Natural killer cell treated with Interleukin-12 subunit alpha and Interleukin-12 subunit beta and Interleukin-15 and Interleukin-18, amount 100 ng/mL, for 72 hours (primary cell): ENCODE data around the gene ZNF787. TPM values are rescaled to one million over a fixed set of nuclear protein-coding genes. Genes with fewer than 3 reads are reported as not detected.

Experiments used
- ATAC-seq, 2 donors: fragments of 150-1000 bp; cut with Tn5 transposase in 1 of 2; sonication (Bioruptor Pico), chemical (Tn5 transposase) in 1 of 2; 2 replicates each; pipeline ENCODE4 v1.10.0; 2021
- DNase-seq: peaks from one replicate; pipeline ENCODE4 v3.0.0; 2022; ENCODE audit warnings: low spot score
- H3K27ac Mint-ChIP-seq, 2 donors: 1 replicate in 1 of 2; 2 replicates in 1 of 2; pipeline ENCODE4 v1.8.0; 2022; ENCODE audit warnings: mixed read lengths in 2 of 2, mild to moderate bottlenecking in 1 of 2, moderate library complexity in 1 of 2
- H3K27me3 Mint-ChIP-seq, 2 donors: 1 replicate in 1 of 2; 2 replicates in 1 of 2; pipeline ENCODE4 v1.8.0; 2022; ENCODE audit warnings: mixed read lengths in 2 of 2
- H3K36me3 Mint-ChIP-seq: one replicate; pipeline ENCODE4 v1.8.0; 2022; ENCODE audit warnings: mixed read lengths
- H3K4me1 Mint-ChIP-seq, 2 donors: 1 replicate in 1 of 2; 2 replicates in 1 of 2; pipeline ENCODE4 v1.8.0; 2022; ENCODE audit warnings: low read depth in 2 of 2, mixed read lengths in 2 of 2, mild to moderate bottlenecking in 1 of 2
- H3K4me3 Mint-ChIP-seq: one replicate; pipeline ENCODE4 v1.8.0; 2022; ENCODE audit warnings: mixed read lengths
- H3K9me3 Mint-ChIP-seq: 2 replicates; pipeline ENCODE4 v1.8.0; 2022; ENCODE audit warnings: mixed read lengths
- total RNA-seq, 2 donors: library from RNA; stranded (reverse); gene quantifications; one replicate each; pipeline ENCODE4 v1.2.3, GENCODE V29; 2022

Gene ZNF787
- total RNA-seq, 2 donors from 2014 or later: 39.2 to 60.6 TPM

DNA sequence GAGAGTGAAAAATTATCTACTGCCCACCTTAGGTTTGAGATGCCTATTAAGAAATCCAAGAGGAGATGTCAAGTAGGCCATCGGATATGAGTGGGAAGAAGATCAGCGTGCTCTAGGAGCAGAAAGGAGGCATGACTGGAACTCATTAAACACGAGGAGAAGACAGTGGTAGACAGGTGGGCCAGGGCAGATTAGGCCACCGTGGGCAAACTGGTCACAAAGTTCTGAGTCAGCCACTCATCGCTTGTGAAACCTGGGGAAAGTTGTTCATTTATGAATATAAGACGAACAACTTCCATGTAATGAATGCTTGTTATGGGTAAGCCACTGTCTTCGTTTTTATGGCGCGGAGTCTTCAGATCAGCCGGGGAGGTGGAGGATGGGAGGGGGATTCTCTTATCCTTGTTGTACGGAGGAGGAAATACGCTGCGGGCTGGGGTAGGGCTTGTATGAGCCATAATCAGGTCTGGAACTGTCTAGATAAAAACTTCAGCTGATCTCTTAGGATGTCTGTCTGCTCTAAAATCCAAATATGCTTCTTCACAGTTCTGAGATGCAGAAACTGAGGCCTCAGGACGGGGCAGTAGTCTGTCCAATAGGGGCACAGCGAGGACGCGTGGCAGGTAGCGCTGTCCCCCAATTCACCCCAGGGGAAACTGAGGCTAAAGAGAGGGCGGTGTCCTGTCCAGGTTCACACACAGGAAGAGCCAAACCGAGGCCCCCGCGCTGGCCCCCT is 18.9 kb upstream of the ZNF787 start:
- peaks cover 28 to 41% of the 10 kb centered on the region in 2 donors for H3K4me1 Mint-ChIP-seq
- no peaks in the 10 kb centered on the region for H3K9me3 Mint-ChIP-seq
- H3K27me3 Mint-ChIP-seq: no peaks in the 10 kb centered on the region
- ATAC-seq (no peak), DNase-seq (no peak)
- H3K27ac Mint-ChIP-seq: peak overlapping the region; percentile 83 to 90
- peak overlapping the region; percentile 93 for H3K4me3 Mint-ChIP-seq
- H3K36me3 Mint-ChIP-seq: no peaks in the 10 kb centered on the region

DNA sequence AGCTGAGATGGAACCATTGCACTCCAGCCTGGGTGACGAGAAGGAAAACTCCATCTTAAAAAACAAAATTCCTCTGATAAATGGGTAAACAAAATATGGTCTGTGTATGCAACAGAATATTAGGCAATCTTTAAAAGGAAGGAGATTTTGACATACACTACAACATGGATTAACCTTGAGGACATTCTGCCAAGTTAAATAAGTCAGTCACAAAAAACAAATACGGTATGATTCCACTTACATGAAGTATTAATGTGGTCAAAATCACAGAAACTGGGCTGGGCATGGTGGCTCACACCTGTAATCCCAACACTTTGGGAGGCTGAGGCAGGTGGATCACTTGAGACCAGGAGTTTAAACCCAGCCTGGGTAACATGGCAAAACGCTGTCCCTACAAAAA is 17.0 kb upstream of the ZNF787 start:
- DNase-seq: no peak
- Mint-ChIP-seq H3K4me1 (peaks cover 20 to 28% of the 10 kb centered on the region in 2 donors), H3K4me3 (peak overlapping the region; percentile 47), H3K36me3 (no peaks in the 10 kb centered on the region), H3K27ac (no peak overlapping the region), H3K27me3 (no peaks in the 10 kb centered on the region), H3K9me3 (no peaks in the 10 kb centered on the region)
- no peak for ATAC-seq

DNA sequence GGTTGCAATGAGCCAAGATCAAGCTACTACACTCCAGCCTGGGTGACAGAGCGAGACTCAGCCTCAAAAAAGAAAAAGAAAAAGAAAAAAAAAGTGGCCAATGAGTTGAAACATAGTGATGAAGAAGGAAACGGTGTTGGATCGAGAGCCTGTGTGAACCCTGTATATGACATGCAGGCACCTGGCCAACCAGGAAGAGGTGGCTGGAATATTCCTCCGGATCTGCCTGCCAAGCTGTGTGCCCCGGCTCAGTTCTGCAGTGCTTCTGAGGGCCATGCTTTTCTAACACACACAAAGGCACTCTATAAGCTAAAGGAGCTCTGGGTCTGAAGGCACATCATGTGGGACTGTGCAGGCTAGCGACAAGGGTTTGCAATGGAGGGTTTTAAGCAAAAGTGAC is 16.3 kb upstream of the ZNF787 start:
- Mint-ChIP-seq H3K27ac (no peak overlapping the region), H3K27me3 (no peaks in the 10 kb centered on the region), H3K36me3 (no peaks in the 10 kb centered on the region), H3K9me3 (no peaks in the 10 kb centered on the region), H3K4me1 (peaks cover 17 to 28% of the 10 kb centered on the region in 2 donors), H3K4me3 (no peak overlapping the region)
- DNase-seq (no peak), ATAC-seq (no peak)

DNA sequence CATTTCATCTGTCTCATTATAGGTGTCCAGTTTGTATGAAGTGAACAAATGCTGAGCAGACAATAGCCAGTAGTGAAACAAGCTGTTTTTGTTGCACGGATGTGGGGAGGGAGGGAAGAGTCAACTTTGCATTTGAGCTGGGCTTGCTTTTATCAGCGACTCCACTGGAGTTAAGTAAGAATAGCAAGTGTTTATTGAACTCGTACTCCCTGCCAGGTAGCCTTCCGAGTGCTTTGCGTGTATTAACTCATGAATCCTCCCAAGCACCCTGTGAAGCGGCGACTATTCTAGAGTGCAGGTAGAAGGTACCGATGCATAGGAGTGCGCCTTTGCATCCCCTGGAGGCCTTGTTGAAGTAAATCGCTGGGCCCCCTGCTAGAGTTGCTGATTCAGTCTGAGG is 15.3 kb upstream of the ZNF787 start:
- Mint-ChIP-seq H3K9me3 (no peaks in the 10 kb centered on the region), H3K4me1 (peaks cover 13 to 22% of the 10 kb centered on the region in 2 donors), H3K4me3 (no peak overlapping the region), H3K27ac (no peak overlapping the region), H3K27me3 (no peaks in the 10 kb centered on the region), H3K36me3 (no peaks in the 10 kb centered on the region)
- no peak for DNase-seq
- ATAC-seq: no peak

DNA sequence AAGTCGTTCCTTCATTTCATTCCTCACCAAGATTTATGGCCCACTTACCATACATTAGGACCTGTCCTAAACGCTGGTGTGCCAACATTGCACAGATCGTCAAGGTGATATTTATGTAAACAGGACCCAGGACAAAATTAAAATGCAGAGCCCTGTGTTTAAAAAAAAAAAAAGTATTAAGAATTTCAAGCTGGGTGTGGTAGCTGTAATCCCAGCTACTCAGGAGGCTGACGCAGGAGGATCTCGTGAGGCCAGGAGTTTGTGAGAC is 13.5 kb upstream of the ZNF787 start:
- no peak for ATAC-seq
- peaks cover under 1 to 7% of the 10 kb centered on the region in 2 donors for H3K4me1 Mint-ChIP-seq
- no peak for DNase-seq

DNA sequence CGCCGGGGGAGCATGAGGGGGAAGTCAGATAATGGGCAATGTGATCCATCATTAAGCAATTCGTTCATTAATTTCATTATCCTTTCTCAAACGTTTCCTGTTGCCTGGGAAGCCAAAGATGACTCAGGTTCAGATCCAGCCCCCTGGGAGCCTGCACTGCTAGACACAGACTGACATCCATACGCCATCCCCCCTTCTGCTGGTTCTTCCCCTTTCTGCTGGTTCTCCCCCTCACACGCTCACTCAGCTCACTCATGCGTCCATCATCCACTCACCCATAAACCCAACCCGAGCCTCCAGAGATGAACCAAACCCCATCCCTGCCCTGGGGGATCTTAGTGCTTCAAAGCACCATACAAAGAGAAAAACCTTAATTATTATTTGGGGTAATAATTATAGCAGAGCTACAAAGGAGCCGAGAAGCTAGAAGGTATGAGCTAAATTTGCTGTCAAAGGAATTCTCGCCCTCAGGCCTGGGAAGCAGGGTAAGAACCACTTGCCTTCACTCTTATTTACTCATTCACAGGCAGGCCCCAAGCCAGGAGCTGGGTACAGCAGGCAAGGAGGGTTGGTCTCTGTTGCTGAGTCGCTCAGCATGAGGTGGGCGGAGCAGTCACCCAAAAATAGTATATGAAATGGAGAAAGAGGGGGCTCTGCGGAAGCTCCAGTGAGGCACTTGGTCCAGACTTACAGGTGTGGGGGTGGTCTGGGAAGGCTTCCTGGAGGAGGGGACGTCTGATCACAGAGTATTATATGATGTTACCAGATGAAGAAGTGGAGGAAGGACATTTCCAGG is 13.0 kb upstream of the ZNF787 start:
- peaks cover 0 to 2% of the 10 kb centered on the region in 2 donors for H3K4me1 Mint-ChIP-seq
- no peaks in the 10 kb centered on the region for H3K9me3 Mint-ChIP-seq
- DNase-seq (no peak), ATAC-seq (no peak)
- no peak overlapping the region for H3K4me3 Mint-ChIP-seq
- no peaks in the 10 kb centered on the region for H3K27me3 Mint-ChIP-seq
- H3K27ac Mint-ChIP-seq: no peak overlapping the region
- H3K36me3 Mint-ChIP-seq: no peaks in the 10 kb centered on the region

More for the DNA sequence above, 13.5 kb upstream of the ZNF787 start:
- Mint-ChIP-seq H3K9me3 (no peaks in the 10 kb centered on the region), H3K4me3 (no peak overlapping the region), H3K27me3 (no peaks in the 10 kb centered on the region), H3K36me3 (no peaks in the 10 kb centered on the region), H3K27ac (no peak overlapping the region)

DNA sequence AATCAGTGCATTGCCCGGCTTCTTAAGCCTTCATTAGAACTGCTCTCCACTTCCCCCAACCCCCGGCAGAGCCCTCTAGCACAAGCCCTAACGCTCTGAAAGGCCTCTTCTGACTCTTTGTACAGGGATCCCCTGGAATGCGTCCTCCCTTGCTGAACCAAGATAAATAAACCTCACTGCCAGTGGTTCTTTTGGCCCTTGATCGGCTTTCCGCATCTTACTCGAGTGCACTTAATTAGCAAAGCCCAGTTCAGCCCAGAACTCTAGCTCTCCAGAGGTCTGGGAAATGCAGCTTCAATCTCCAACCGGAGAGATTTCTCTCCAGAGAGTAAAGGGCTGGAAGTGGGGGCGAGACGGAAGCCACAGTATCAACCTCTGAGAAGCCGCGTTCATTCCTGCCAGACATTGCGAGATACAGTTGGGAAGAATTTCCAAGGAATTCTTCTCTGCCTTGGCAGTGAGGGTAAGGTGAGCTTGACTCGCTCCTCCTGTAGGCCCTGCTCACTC is 11.3 kb upstream of the ZNF787 start:
- H3K4me1 Mint-ChIP-seq: no peaks in the 10 kb centered on the region
- no peaks in the 10 kb centered on the region for H3K36me3 Mint-ChIP-seq
- no peak overlapping the region for H3K27ac Mint-ChIP-seq
- no peak for DNase-seq
- H3K4me3 Mint-ChIP-seq: no peak overlapping the region
- no peaks in the 10 kb centered on the region for H3K9me3 Mint-ChIP-seq
- no peaks in the 10 kb centered on the region for H3K27me3 Mint-ChIP-seq
- ATAC-seq: no peak

DNA sequence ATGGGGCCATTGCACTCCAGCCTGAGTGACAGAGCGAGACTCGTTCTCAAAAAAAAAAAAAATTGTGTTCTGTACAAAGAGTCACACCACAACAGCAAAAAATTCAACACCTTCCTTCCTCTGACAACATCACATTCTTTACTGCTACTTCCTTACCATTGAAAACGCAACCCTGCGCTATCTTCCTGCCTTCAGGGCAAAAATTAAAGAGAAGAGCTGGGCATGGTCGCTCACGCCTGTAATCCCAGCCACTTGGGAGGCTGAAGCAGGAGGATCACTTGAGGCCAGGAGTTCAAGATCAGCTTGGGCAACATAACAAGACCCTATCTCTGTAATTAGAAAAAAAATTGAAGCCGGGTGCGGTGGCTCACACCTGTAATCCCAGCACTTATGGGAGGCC is 10.6 kb upstream of the ZNF787 start:
- Mint-ChIP-seq H3K36me3 (no peaks in the 10 kb centered on the region), H3K27me3 (no peaks in the 10 kb centered on the region), H3K4me3 (no peak overlapping the region), H3K4me1 (no peaks in the 10 kb centered on the region), H3K9me3 (no peaks in the 10 kb centered on the region), H3K27ac (no peak overlapping the region)
- ATAC-seq: no peak
- no peak for DNase-seq

DNA sequence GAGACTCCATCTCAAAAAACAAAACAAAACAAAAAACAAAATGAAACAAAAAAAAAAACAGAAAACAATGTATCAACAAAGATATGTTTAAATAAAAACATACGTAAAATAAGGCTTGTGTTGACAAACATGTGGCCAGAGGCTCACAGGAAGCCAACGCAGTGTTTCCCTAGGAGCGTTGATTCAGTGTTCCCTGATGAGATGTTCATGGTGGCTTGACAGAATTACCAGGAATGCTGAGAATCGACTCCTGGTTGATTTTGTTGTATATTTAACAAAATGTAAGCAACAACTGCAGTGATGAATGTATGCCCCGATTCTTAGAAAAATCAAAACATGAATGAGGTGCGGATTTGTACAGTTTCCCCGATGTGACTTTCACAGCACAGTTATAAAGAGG is 8.9 kb upstream of the ZNF787 start:
- no peak overlapping the region for H3K27ac Mint-ChIP-seq
- H3K4me1 Mint-ChIP-seq: no peaks in the 10 kb centered on the region
- no peaks in the 10 kb centered on the region for H3K9me3 Mint-ChIP-seq
- H3K27me3 Mint-ChIP-seq: no peaks in the 10 kb centered on the region
- no peaks in the 10 kb centered on the region for H3K36me3 Mint-ChIP-seq
- H3K4me3 Mint-ChIP-seq: no peak overlapping the region
- DNase-seq (no peak), ATAC-seq (no peak)

DNA sequence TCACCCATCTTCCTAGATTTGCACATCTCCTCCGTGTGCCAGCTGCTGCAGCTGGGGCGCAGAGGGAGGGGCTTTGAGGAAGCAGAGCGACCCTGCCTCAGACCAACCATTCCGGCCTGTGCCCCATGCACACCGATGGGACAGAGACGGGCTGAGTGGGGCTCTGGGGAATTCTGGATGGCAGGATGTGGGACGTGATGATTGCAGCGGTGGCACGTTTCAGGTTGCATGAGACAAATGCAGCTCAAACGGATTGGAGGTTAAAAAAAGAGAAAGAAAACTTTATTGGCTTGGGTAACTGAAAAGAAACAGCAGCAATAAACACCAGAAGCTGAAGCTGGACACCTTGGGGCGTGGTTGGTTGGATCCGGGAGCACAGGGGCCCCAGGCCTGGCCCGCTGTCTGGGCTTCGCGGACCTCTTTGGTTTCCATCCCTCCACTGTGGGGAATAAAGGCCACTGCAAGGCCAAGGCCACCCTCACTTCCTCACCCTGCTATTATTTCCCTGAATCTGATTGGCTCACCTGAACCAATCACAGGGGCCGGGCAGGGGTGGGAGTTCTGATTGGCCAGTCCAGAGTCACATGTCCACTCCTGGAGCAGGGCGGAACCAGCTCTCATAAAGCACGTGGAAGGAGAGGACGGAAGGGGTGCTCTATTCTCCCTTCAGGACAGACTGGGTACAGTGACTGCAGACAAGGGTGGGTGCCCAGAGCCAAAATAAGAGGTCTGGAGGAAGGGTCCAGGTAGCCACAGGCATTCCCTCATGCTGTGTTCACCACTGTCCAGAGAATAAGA is 6.1 kb upstream of the ZNF787 start:
- Mint-ChIP-seq H3K4me3 (no peak overlapping the region), H3K27me3 (no peaks in the 10 kb centered on the region), H3K9me3 (no peaks in the 10 kb centered on the region), H3K27ac (no peak overlapping the region), H3K36me3 (no peaks in the 10 kb centered on the region), H3K4me1 (no peaks in the 10 kb centered on the region)
- no peak for DNase-seq
- no peak for ATAC-seq

DNA sequence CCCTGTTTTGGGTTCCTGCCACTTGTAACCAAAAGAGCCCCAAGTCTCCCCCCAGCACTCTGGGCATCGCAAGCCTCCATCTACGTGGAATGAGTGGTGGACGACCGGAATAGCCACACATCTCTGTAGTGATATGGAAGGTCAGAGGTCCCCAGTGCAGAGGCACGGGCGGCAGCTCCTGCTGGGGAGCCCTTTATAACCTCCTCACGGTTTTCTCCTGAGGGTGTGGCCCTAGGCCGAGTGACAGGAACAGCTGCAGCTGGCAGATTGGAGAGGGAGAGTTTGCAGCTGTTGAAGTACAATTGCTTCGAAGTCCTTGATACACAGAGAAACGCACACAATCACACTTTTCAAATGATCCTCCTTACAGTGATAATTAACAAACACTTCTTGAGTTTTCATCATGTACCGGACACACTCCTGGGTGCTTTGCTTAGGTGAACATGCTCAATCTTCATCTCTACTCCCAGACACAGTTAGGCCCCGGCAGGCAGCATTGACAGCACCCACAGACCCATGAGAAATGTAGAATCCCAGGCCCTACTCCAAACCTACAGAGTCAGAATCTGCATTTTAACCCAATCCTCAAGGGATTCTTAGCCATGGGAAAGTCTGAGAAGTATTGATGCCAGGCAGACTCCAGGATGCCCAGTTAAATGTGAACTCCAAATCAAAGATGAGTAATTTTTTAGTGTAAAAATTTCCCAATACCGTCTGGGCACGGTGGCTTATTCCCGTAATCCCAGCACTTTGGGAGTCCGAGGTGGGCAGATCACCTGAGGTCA is 4.9 kb upstream of the ZNF787 start:
- Mint-ChIP-seq H3K27ac (no peak overlapping the region), H3K9me3 (no peaks in the 10 kb centered on the region), H3K4me1 (peaks cover 0 to 3% of the 10 kb centered on the region in 2 donors), H3K36me3 (no peaks in the 10 kb centered on the region), H3K27me3 (no peaks in the 10 kb centered on the region), H3K4me3 (no peak overlapping the region)
- no peak for DNase-seq
- no peak for ATAC-seq

DNA sequence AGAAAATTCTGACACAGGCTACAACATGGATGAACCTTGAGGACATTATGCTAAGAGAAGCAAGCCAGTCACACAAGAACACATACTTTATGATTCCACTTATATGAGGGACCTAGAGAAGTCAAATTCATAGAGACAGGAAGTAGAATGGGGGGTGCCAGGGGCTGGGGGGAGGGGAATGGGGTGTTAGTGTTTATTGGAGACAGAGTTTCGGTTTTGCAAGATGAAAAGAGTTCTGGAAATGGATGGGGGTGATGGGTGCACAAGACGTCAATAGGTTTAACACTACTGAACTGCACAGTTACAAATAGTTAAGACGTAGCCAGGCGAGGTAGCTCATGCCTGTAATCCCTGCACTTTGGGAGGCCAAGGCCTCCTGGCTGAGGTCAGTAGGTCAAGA is 3.5 kb upstream of the ZNF787 start:
- Mint-ChIP-seq H3K27ac (no peak overlapping the region), H3K4me1 (peaks cover 7 to 9% of the 10 kb centered on the region in 2 donors), H3K9me3 (no peaks in the 10 kb centered on the region), H3K4me3 (no peak overlapping the region), H3K27me3 (no peaks in the 10 kb centered on the region), H3K36me3 (no peaks in the 10 kb centered on the region)
- no peak for ATAC-seq
- DNase-seq: no peak

DNA sequence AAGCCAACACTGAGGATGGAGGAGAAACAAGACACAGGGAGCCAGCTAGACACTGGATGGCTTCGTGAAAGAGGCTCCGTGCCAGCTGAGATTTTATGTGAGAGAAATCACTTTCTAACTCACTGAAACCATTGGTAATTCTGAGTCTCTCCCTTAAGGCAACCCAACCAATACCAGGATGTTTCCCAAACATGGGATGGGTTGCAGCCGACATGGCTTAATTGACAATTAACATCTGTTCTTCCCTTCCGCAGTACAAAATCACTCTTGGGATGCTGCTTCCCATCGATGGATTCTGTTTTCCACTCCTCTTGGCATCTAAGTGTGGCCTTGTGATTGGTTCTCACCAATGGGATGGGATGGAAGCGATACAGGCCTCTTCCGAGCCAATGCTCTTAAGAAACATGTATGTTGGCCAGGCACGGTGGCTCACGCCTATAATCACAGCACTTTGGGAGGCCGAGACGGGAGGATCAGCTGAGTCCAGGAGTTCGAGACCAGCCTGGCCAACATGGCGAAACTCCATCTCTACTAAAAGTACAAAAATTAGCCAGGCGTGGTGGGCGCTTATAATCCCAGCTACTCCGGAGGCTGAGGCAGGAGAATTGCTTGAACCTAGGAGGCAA is 2.3 kb upstream of the ZNF787 start:
- Mint-ChIP-seq H3K27ac (no peak overlapping the region), H3K4me3 (no peak overlapping the region), H3K9me3 (no peaks in the 10 kb centered on the region), H3K36me3 (no peaks in the 10 kb centered on the region), H3K4me1 (peaks cover 14 to 18% of the 10 kb centered on the region in 2 donors), H3K27me3 (no peaks in the 10 kb centered on the region)
- ATAC-seq (no peak), DNase-seq (no peak)
